ENCODE data around the gene GPR39. TPM values are rescaled to one million over a fixed set of nuclear protein-coding genes. Genes with fewer than 3 reads are reported as not detected.

Gene GPR39
- total RNA-seq, 4 donors from 2014 or later: 0.76 to 1.3 (median 1.2) TPM

DNA sequence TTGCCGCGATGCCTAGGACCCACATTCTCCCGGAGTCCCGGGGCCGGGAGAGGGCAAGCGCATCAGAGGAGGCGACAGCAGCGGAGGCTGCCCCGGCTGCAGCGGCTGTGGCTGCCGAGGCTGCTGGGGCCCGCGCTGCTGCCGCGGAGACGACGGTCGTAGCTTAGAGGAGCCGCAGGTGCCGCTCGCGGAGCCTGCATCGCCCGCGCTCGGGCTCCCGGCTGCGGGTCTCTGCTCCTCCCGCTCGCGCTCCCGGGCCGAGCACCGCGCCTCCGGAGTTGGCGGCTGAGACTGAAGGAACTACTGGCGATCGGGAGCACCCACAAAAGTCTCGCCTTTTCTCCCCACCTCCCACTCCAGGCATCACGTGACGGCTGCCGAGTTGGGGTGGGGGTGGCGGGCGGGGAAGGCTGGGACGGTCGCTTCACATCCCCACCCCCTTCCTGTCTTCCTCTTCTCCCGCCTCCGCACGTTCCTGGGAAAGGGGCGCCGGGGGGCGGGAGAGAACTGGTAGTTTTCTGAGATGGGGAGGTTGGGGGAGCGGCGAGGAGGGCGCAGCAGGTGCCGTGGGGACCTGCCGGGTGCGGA, 253.4 kb downstream of the GPR39 start, which contains the start of gene LYPD1:
Gene LYPD1 (minus strand): TSS at position 298 of the 588 bp plus-strand sequence. CDS start 273 bp downstream, at position 25.
- Histone ChIP-seq H3K9me3 (no peaks in the 10 kb centered on the region), H3K4me3 (peak within 1 kb of the TSS; percentile 33 to 66 (median 48)), H3K27me3 (peaks cover 4 to 50% (median 10%) of the 10 kb centered on the region in 4 donors), H3K4me1 (peaks cover 22 to 36% (median 27%) of the 10 kb centered on the region in 3 donors), H3K36me3 (no peaks in the 10 kb centered on the region), H3K27ac (no peak within 1 kb of the TSS)
- no peak for DNase-seq
- WGBS, 2 donors: 0% methylated on average over 3 of the region's 59 CpGs; no CpG with 5 or more reads in 1 of the 2 donors
- TF ChIP-seq, protein P1, sequence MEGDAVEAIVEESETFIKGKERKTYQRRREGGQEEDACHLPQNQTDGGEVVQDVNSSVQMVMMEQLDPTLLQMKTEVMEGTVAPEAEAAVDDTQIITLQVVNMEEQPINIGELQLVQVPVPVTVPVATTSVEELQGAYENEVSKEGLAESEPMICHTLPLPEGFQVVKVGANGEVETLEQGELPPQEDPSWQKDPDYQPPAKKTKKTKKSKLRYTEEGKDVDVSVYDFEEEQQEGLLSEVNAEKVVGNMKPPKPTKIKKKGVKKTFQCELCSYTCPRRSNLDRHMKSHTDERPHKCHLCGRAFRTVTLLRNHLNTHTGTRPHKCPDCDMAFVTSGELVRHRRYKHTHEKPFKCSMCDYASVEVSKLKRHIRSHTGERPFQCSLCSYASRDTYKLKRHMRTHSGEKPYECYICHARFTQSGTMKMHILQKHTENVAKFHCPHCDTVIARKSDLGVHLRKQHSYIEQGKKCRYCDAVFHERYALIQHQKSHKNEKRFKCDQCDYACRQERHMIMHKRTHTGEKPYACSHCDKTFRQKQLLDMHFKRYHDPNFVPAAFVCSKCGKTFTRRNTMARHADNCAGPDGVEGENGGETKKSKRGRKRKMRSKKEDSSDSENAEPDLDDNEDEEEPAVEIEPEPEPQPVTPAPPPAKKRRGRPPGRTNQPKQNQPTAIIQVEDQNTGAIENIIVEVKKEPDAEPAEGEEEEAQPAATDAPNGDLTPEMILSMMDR (IDR thresholded peaks at IDR 0.05): no peak
- no peak for TF ChIP-seq POLR2A (IDR thresholded peaks at IDR 0.05)
- intact Hi-C loops (cut with DNase I): no loop called here

DNA sequence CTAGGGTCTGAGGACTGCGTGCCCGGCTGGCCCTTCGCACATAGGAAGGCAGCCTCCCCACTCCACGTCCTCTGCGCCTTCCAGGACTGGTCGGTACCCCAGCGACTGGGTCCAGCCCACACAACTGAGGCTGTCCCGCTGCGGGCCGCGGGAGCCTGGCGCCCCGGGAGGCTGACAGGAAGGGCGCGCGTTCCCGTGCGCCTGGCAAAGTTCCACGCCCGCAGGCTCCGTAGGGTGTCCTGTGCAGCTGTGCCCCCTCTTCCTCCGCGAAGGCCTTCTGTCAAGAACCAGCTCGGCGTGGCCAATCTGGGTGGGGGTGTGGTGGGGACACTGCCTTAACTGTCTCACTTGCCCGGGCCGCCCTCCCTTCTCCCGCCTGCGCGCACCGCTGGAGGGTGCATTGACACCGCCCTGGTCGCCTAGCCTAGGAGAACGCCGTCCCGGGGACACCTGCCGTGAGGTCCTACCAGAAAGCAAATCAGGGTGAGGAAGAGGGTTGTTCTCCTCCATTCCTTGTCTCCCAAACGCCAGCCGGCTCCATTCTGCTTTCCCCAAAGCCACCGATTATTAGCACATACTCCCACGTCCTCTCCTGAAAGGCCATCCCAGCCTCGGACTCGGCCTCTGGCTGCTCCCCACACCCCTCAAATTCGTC, 254.0 kb downstream of the GPR39 start:
- H3K27me3 ChIP-seq: peaks cover 4 to 50% (median 10%) of the 10 kb centered on the region in 4 donors
- 4 to 9% methylated on average over 6 to 13 of the region's 44 CpGs for WGBS, 2 donors
- DNase-seq: no peak
- H3K36me3 ChIP-seq: no peaks in the 10 kb centered on the region
- peak overlapping the region; percentile 33 to 66 (median 48) for H3K4me3 ChIP-seq
- H3K4me1 ChIP-seq: peaks cover 22 to 36% (median 27%) of the 10 kb centered on the region in 3 donors
- no peak for TF ChIP-seq POLR2A (IDR thresholded peaks at IDR 0.05)
- TF ChIP-seq, protein P1 (IDR thresholded peaks at IDR 0.05): no peak
- H3K9me3 ChIP-seq: no peaks in the 10 kb centered on the region
- intact Hi-C loops (cut with DNase I): no loop called here
- no peak overlapping the region for H3K27ac ChIP-seq

DNA sequence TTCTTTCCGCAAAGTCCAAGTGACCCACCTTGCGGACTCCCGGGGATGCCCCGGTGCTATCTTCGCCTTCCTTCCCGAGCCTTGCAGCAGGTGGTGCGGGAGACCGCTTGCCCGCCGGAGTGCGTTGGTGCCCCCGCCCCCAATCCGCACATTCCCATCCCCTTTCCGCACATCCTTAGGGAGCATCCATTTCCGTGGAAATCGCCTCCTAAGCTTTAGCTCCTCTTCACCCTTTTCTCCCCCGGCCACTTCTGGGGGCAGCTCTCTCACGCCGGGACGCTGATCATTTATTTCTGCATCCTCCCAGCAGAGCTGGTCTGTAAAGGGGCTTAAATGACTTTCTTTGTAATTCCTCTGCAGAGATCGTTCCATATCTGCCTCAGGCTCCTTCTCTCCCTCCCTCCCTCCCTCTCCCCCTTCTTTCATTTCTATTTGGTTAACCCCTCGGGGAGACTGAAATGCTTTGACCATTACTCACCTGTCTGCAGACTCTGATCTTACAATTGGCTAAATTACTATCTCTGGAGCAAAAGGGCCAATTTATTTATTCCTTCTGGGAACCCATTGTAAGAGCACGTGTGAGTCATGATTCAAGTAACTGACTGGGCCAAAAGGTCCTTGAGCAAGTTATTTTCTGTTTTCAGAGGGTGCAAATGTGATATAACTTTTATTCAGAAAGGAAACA, 254.7 kb downstream of the GPR39 start:
- intact Hi-C loops (cut with DNase I): no loop called here
- Histone ChIP-seq H3K9me3 (no peaks in the 10 kb centered on the region), H3K36me3 (no peaks in the 10 kb centered on the region), H3K4me3 (peak overlapping the region; percentile 33 to 66 (median 48)), H3K4me1 (peaks cover 22 to 36% (median 27%) of the 10 kb centered on the region in 3 donors), H3K27me3 (peaks cover 4 to 50% (median 10%) of the 10 kb centered on the region in 4 donors), H3K27ac (no peak overlapping the region)
- DNase-seq: no peak
- 13 to 24% methylated on average over 23 of the region's 23 CpGs for WGBS, 2 donors
- TF ChIP-seq, protein P1 (IDR thresholded peaks at IDR 0.05): no peak
- TF ChIP-seq POLR2A (IDR thresholded peaks at IDR 0.05): no peak

DNA sequence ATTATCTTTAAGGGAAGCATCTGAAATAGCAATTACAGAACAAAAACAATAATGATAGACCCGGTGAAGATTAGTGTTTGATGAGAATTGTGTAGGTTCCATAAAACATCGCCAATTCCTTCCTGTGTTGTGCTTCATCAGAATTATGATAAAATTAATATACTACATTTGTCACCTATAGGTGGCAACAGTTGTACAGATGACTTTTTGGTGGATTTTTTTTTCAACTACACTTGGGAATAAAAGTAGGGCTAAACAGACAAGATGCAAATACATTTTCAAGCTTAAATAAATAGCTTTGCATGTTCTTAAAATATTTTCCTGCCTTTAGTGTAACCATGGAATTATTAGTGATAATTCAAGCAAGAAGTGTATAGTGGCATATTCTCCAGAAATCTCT, 260.4 kb downstream of the GPR39 start:
- Histone ChIP-seq H3K4me3 (no peak overlapping the region), H3K9me3 (no peaks in the 10 kb centered on the region), H3K27me3 (no peaks in the 10 kb centered on the region), H3K4me1 (no peaks in the 10 kb centered on the region), H3K27ac (no peak overlapping the region), H3K36me3 (no peaks in the 10 kb centered on the region)
- DNase-seq: no peak
- 43 to 56% methylated on average over 2 of the region's 2 CpGs for WGBS, 2 donors
- no peak for TF ChIP-seq POLR2A (IDR thresholded peaks at IDR 0.05)
- TF ChIP-seq, protein P1 (IDR thresholded peaks at IDR 0.05): peak in 2 of 6 experiments; percentile 19 to 47
- intact Hi-C loops (cut with DNase I): no loop called here

DNA sequence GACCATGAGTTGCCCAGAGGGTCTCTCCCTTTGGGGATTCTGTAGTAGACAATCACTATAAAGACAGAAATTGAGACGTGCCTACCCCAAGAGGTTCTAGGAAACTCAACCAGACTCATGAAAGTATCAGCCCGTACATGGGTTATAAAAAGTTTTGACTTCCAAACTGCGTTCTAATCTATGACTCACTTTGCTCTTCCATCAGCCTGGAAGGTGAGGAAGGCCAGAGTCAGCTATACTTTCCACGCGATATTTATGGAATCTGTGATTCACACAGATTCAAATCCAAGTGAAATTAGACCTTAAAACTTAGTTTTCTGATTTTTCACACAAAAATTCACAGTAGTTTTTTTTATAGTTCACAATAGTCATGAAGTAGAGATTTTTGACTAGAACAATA, 261.1 kb downstream of the GPR39 start:
- Histone ChIP-seq H3K4me1 (no peaks in the 10 kb centered on the region), H3K27me3 (no peaks in the 10 kb centered on the region), H3K4me3 (no peak overlapping the region), H3K36me3 (no peaks in the 10 kb centered on the region), H3K9me3 (no peaks in the 10 kb centered on the region), H3K27ac (no peak overlapping the region)
- TF ChIP-seq, protein P1 (IDR thresholded peaks at IDR 0.05): no peak
- TF ChIP-seq POLR2A (IDR thresholded peaks at IDR 0.05): no peak
- intact Hi-C loops (cut with DNase I): no loop called here
- DNase-seq: no peak
- WGBS, 2 donors: 76 to 89% methylated on average over 5 of the region's 5 CpGs

All from esophagus squamous epithelium (tissue), 5 donors.